Skin epidermis (tissue), 12 donors: ENCODE results near the gene PDE4D.

Experiments used
- H3K27ac ChIP-seq, 21 experiments: fragments of 200-600 bp; sonication (generic) in 11 of 21; one replicate each; pipeline ENCODE4 v1.5.0; 2020; ENCODE audit warnings: mild to moderate bottlenecking in 3 of 21, inconsistent platforms in 2 of 21, moderate library complexity in 2 of 21
- H3K4me3 ChIP-seq, 7 experiments: fragments of 200-600 bp; sonication (generic) in 2 of 7; one replicate each; pipeline ENCODE4 v1.5.0; 2020; ENCODE audit warnings: inconsistent platforms in 2 of 7, mild to moderate bottlenecking in 2 of 7, moderate library complexity in 1 of 7

PDE4D gene

DNA sequence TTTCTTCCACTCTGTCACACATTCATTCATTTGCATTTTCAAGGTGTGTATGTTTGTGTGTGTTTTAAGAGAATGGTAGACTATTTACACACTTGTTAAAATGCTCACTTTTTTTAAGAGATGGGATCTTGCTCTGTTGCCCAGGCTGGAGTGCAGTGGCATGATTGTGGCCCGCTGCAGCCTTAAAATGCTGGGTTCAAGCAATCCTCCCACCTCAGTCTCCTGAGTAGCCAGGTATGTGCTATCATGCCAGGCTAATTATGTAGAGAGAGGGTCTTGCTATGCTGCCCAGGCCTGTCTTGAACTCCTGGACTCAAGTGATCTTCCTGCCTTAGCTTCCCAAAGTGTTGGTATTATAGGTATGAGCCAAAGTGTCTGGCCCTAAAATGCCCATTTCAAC, 173.5 kb downstream of the PDE4D start:
- H3K4me3 ChIP-seq = no peak overlapping the region
- no peak overlapping the region for H3K27ac ChIP-seq

DNA sequence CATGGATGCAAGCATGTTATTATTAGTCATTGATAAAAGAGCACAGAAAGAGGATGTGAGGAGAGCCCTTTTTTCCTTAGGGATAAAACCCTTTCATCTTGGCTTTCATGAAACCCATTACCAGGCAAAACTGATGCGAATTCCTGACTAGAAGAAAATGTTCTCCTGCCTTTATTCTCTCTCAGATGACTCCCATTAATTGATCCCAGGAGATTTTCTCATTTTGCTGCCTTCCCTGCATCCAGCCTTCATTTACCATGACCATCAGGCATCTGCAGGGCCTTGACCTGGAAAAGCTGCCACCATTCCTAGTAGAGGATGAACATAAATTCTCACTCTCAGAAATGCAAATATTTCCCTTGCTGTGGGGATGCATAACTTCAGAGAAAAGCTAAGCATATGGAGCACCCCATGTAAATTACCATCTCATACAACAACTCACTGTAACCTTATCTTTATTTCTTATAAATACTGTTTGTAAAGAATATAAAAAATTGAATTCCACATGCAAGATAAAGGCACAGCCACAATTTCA, 176.5 kb downstream of the PDE4D start:
- Histone ChIP-seq H3K4me3 (no peak overlapping the region), H3K27ac (no peak overlapping the region)

DNA sequence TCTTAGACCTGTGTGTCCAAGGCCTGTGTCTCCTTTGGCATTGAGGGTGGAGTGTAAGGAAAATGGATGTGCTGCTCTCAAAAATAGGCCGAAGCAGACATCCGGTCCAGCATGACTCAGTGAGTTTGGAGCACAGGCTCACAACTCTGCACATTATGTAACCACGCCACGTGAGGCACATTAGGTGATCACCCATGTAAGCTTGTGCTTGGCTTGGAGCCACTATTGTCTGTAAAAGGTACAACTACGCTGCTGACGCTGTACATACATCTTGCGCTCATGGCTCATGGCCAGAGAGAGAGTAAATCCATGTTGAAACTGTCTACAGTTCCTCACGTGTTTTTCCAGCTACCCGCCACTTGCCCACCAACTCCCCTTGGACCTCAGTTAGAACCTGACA, 177.5 kb downstream of the PDE4D start:
- no peak overlapping the region for H3K27ac ChIP-seq
- H3K4me3 ChIP-seq = no peak overlapping the region

DNA sequence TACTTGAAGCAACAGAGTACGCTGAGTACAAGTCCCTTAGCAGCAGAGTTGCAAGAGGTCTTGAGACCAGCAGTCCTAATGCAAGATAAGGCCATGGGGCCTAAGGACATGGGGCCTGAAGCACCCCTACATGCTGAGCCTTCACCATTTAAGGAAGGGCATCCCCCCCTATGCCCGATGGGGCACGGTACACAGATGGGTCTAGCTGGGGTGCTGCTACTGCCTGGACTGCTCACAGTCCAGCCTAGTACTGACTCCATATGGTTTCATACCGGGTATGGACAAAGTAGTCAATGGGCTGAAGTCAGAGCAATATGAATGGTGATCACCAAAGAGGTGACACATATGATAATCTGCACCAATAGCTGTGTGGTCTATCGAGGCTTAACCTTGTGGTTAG, 178.3 kb downstream of the PDE4D start:
- Histone ChIP-seq H3K4me3 (no peak overlapping the region), H3K27ac (no peak overlapping the region)

DNA sequence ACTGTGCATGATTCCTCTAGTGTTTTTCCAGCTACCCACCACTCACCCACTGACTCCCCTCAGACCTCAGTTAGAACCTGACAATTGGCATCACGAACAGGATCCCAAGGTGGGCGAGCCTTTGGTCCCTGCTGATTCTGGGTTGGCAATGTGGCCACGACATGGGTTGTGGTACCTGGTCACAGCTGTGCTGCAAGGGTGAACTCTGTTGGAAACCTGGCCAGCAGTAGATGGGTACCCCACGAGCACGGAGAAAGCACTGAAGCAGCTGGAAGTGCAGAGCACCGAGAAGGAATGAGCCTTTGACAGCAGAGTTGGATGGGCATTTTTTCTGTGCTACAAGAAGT, 180.1 kb downstream of the PDE4D start:
- Histone ChIP-seq H3K27ac (no peak overlapping the region), H3K4me3 (no peak overlapping the region)

DNA sequence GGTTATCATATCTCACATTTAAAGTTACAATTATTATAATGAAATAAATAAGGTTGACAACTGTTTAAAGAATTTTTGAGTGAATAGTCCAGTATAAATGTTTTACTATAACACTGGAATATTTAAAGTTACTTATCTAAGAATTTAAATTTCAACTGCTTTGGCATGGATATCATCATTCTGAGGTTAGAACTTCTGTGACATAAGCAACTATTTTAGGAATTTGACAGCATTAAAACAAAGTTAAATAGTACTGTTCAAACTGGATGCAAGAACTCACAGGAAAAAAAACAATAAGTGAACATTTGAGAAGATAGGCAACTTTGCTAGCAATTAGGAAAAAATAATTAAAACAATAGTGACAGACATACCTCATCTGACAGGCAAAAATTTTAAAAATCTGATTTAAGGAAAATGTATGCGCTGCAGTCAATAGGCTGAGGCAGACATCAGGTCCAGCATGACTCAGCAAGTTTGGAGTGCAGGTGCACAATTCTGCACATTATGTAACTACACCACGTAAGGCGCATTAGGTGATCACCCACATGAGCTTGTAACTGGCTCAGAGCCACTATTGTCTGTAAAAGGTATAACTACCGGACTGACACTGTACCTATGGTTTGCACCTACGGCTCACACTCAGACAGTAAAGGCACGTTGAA, 180.6 kb downstream of the PDE4D start:
- H3K4me3 ChIP-seq = no peak overlapping the region
- no peak overlapping the region for H3K27ac ChIP-seq

DNA sequence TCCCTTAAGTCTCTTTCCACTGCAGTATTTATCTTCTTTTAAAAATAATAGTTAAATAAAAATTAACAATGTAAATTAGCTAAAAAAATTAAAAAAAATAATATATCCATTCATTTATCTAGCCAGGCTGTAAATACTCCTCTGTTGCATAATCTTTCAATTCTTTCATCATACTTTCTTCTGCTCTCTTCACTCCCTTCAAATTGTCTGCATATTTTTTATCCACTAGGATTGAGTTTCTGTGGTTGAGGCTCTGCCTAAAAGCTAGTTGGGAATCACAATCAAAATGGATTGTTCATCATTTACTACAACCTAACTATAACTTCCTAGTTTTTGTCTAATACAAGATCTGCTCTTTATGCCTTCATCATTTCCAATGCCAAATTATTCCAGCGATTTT, 182.2 kb downstream of the PDE4D start:
- Histone ChIP-seq H3K27ac (no peak overlapping the region), H3K4me3 (no peak overlapping the region)

DNA sequence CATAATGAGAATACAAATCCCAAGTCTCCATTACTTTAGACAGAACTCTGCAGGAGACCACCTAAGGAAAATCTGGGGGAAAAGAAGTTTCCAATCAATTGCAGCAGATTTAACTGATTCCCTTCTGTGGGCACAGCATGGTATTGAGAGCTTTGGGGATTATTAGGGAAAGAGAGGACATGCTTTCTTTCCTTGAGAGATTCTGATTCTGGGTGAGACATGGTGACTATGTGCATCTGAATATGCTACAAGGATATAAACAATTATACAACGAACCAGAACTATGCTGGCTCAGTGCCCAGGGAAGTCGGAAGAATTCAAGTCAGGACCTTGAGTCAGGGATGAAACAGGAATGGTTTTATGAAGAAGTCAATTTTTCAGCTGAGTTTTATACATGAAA, 183.7 kb downstream of the PDE4D start:
- Histone ChIP-seq H3K27ac (no peak overlapping the region), H3K4me3 (no peak overlapping the region)

DNA sequence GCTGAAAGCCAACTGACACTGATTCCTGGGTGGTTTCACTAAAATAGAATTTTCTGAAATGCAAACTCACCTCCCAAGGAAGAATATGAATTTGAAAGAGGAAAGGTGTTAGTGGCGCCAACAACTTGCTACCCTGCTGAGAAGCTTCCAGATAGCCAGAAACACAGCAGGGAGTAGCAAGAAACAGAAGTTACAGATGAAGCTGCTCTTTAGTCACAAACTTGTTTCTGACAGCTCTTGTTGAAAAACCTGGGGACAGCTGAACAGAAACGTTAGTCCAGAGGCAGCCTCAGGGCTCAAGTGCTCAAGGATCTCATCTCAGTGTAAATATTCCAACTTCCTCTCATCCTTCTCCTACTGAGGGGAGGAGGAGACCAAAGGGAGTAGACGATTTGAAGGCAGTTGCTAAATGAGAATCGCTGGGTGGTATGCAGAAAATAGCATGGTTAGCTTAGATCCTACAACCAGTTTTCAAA, 184.1 kb downstream of the PDE4D start:
- no peak overlapping the region for H3K4me3 ChIP-seq
- H3K27ac ChIP-seq = no peak overlapping the region

DNA sequence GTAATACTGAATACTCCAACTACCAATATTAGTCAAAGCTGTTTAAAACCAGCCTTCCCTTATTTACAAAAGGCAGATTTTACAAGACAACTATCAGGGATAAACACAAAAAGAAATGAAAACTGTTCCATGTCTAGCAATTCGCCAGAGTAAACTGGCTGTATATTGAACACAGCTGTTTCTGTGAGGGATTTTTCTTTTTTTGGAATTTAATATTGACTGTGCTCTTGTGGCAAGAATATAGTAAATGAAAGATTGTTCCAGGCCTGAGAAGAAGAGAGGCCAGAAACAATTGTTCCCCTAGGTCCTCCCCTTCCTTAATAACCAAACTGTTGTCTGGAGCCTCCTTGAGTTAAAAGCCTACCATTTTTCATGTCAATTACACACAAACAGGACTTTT, 188.6 kb downstream of the PDE4D start:
- Histone ChIP-seq H3K4me3 (no peak overlapping the region), H3K27ac (no peak overlapping the region)

DNA sequence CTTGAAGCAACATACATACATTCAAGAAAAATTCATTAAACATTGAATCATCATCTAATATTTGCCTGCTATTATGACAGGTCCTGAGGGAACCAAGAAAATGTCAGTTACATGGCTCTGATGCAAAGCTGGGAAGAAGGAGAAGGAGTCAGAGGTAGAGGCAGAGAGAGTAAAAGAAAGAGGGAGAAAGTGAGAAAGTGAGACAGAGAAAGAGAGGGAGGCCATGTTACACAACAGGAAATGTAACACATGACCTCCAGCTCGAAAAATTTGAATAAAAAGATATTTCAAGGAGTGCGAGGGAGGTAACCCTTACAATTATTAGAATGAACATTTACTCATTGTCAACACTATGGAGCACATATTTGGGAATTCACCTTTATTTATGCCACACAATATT, 189.7 kb downstream of the PDE4D start:
- no peak overlapping the region for H3K4me3 ChIP-seq
- no peak overlapping the region for H3K27ac ChIP-seq

DNA sequence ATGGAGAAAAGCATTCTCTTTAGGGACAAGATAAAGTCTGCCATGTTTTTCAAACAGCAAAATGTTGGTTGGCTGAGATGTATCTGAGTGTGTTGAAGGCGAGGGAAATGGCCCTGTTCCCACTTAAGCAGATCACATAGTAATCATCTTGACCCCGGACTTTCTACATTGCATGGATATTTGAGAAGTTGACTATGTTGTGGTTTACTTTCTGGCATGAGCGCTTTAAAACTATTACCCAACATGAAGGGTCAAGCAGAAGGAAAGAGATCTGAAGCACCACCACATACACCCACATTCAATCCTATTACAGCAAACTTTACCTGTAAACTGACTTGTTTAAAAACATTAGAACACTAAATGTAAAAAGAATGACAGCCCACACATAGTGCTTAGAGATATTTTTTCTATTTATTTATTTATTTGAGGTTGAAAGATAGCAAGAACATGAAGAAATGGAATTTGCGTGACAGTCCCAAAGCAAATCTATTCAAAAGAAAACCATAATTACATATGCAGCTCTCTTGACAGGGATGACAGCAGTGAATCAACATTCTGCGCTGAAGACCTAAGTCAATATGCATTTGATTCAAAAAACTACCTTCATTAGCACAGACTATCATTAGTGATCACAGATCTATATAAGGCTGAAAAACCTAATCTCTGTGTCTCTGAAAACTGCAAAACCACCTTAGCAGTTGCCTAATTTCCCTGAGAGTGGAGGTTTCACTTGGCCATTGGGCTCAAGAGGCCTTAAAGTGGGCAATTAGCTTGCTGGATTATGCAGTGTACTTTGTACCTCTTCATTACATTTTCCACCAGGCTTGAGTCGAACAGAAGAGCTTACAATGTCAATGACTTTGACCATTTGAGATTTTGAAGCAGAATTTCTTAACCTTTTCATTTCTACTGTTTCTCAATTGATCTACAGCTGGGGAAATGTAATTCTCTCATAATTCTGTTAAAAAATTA, 195.0 kb downstream of the PDE4D start:
- Histone ChIP-seq H3K4me3 (no peak overlapping the region), H3K27ac (no peak overlapping the region)

DNA sequence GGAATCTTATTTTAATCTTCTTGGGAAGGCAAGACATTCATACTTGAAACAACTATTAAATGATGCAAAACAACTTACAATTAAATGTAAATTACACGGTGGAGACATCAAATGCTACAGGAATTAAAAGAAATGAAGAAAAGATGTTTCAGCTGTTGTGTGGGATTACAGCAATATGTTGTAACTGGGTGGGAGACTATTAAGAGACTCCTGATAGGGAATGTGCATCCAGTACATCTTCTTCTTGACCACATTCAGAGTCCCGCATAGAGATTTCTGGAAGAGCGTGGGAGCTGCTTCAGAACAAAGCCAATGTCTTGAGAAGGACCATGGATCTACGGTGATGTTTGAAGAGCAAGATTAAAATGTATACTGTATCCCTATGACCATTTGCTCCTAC, 199.1 kb downstream of the PDE4D start:
- no peak overlapping the region for H3K27ac ChIP-seq

DNA sequence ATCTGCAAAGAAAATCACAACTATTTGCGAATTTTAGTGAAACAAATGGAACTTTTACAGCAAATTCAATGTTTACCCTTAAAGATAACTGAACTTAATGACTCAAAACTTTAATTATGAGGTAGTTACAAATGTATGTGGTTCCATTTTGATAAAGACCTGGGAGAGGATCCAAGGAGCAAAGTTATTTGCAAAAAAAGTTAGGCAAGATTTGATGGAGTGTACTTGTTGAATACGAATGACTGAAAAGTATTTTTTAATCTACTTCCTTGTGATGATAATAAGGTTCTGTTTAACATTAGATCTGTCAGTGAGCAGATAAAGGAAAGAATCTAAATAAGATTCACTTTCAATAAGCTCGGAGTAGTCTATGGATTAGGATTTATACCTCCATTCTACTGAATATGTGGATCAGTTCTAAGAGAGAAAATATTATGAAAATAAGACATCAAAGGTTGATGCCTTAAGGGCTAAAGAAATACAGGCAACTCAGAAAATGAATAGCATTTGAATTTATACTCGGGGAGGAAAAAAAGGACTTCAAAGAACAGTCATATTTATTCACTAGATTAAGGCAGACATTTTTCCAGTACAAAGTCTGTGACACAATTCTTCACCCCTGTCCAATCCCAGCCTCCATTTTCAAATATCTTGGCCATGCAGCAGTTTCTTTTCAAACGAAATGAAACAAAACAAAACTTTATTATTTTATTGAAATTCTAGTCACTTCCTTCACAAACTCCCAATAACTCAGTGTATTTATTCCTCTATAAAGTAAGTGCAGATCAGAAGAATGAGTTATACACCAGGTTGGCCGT, 199.8 kb downstream of the PDE4D start:
- no peak overlapping the region for H3K27ac ChIP-seq
- no peak overlapping the region for H3K4me3 ChIP-seq

More for the DNA sequence above, 199.1 kb downstream of the PDE4D start:
- no peak overlapping the region for H3K4me3 ChIP-seq

DNA sequence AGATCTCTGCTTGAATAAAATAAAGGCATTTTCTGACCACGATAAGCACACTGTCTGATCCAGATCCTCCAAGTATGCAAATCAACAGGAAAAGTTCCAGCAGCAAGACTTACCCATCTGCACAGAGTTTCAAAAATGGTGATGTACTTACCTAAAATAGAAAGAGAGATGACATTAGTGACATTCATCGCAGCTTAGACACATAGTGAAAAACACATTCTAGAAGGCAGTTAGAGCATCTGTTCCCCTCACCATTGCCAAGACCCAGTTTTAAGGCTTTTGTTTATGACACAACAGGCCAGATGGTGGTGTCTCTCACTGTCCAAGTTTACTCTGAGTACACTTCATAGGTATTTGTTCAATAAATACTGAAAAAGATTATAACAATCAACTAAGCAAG, 207.7 kb downstream of the PDE4D start:
- Histone ChIP-seq H3K27ac (no peak overlapping the region), H3K4me3 (no peak overlapping the region)

DNA sequence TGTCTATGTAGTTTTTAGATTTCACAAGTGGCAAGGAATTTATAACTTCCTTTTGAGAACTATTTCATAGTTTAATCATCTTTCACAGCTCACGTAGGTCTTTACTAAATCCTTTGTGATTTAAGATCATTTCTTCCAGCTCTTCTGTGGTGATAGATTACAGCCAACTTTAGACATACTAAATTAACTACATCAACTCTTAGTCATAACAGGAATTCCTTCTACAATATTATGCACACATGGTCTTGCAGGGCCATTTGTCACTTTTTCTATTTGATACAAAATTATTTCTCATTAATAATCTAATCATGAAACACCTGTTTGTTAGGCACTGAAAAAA, 208.4 kb downstream of the PDE4D start:
- Histone ChIP-seq H3K4me3 (no peak overlapping the region), H3K27ac (no peak overlapping the region)

DNA sequence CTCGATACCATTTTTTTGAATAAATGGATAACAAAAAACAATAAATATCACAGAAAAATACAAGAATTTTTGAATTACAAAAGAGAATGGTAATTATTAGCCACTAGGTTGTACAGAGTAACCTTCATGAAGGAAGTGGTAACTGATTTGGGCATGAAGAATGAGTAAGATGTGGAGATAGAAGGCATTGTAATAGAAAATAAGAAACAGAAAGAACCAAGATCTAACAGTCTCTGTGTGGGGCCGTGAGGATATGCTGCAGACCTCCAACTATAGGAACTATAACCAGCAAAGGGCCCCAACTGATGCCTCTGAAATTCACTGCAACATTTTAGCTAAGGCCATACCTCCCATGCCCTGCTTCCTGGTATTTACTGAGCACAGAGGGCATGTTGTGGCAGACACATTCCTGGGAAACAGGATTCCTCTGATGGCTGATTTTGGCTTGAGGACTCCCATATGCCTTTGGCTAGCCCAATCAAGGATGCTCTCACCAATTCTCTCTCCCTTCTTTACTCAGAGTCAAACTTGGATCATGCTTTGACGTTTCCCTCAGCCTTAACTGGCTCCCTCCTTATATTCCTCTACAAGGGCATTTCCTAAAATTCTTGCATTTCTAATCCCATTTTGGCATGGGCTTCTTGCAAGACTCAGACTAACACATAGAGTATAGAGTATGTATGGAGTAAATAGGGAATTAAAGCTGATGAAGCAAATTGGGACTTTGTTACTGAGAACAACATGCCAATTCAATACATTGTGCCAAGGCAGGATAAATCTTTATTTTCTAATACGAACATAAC, 208.9 kb downstream of the PDE4D start:
- Histone ChIP-seq H3K4me3 (no peak overlapping the region), H3K27ac (no peak overlapping the region)

DNA sequence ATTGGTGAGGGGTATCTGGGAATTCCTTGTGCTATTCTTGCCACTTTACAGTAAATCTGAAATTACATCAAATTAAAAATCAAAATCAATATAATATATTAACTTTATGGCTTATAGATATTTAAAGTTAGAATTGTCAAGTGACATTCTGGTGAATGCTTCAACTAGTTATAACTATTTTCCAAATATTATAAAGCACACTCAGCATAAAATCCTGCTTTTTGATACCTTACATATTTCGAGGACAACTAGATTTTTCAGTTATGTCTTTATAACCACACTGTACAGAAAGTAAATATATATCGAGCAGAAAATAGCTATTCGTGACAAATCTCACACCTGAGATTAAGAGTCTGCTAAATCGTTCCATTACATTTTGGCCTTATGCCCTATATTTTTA, 210.2 kb downstream of the PDE4D start:
- no peak overlapping the region for H3K27ac ChIP-seq
- H3K4me3 ChIP-seq = no peak overlapping the region

DNA sequence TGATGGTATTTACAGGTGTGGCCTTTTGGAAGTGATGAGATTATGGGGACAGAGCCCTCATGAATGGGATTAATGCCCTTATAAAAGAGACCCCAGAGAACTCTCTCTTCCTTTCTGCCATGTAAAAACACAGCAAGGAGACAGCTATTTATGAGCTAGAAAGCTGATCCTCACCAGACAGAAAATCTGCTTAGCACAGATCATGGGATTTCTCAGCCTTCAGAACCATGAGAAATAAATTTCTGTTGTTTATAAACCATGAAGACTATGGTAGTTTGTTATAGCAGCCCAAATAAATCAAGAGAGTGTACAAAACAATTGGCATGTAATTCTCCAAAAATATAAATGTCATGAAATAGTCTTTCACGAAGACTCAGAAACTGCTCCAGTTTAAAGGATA, 211.0 kb downstream of the PDE4D start:
- no peak overlapping the region for H3K4me3 ChIP-seq

DNA sequence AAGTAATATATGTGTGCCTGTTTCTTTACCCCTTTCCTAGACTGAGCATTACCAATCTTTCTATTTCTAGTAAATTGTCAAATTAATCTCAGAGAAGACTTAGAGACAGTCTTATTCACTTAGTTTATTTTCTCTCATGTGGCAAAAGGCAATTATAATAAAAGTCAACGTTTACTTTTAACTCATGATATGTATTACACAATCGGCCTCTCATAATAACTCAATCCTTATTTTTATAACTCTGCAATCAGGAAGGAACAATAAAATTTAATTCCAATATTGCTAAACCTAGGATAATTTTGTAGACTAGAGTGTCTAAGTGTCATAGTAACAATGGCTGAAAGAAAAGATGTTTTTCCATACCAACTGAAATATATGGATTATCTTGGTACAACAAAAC, 214.6 kb downstream of the PDE4D start:
- H3K27ac ChIP-seq = no peak overlapping the region
- H3K4me3 ChIP-seq = no peak overlapping the region

More for the DNA sequence above, 211.0 kb downstream of the PDE4D start:
- no peak overlapping the region for H3K27ac ChIP-seq
